Upper lobe of left lung (tissue), 6 donors: ENCODE results near the gene SMYD5. TPM values are rescaled to one million over a fixed set of nuclear protein-coding genes. Genes with fewer than 3 reads are reported as not detected.
"Not testable (repeated sequence)": the region's sequence is repeated elsewhere in the genome, so short reads cannot be mapped to it uniquely, and the experiment has no call there.

Experiments used
- ATAC-seq, 2 donors: fragments of 200-7000 bp; cut with Tn5 transposase; one replicate each; pipeline ENCODE4 v1.9.1; 2022; ENCODE audit warnings: mild to moderate bottlenecking in 2 of 2, moderate library complexity in 2 of 2; ENCODE audit not compliant: low FRiP score in 2 of 2
- DNase-seq, 2 donors: peaks; one replicate each; pipeline ENCODE4 v3.0.0-alpha.2; 2019 to 2020
- H3K27ac ChIP-seq, 4 donors: fragments of 200-600 bp; sonication (generic); one replicate each; pipeline ENCODE4 v1.5.1; 2016 to 2019
- H3K27me3 ChIP-seq, 4 donors: fragments of 200-600 bp; sonication (generic); one replicate each; pipeline ENCODE4 v1.5.1; 2017 to 2019
- H3K36me3 ChIP-seq, 4 donors: fragments of 200-600 bp; sonication (generic); one replicate each; pipeline ENCODE4 v1.5.1; 2016 to 2019
- H3K4me1 ChIP-seq, 4 donors: fragments of 200-600 bp; sonication (generic); one replicate each; pipeline ENCODE4 v1.5.1; 2018 to 2019
- H3K4me3 ChIP-seq, 4 donors: fragments of 200-600 bp; sonication (generic); one replicate each; pipeline ENCODE4 v1.5.1; 2017 to 2019; ENCODE audit warnings: mild to moderate bottlenecking in 2 of 4, moderate library complexity in 1 of 4
- H3K9me3 ChIP-seq, 4 donors: fragments of 200-600 bp; sonication (generic); one replicate each; pipeline ENCODE4 v1.5.1; 2018 to 2019
- CTCF ChIP-seq, 6 experiments: fragments of 450-650 bp in 4 of 6; fragments of 200-600 bp in 2 of 6; sonication (generic) in 2 of 6; IDR thresholded peaks; one replicate each; pipeline ENCODE4 v1.5.1; 2016 to 2019; ENCODE audit warnings: antibody characterized with exemption in 6 of 6
- EP300 ChIP-seq, 4 donors: sonication (generic); formaldehyde crosslinking; IDR thresholded peaks; one replicate each; pipeline ENCODE4 v1.5.1; 2017; ENCODE audit warnings: antibody characterized with exemption in 4 of 4, control low read depth in 2 of 4
- POLR2A ChIP-seq, 4 donors: fragments of 450-650 bp; IDR thresholded peaks; one replicate each; pipeline ENCODE4 v1.5.1; 2016 to 2017; ENCODE audit warnings: antibody characterized with exemption in 4 of 4, mild to moderate bottlenecking in 2 of 4
- POLR2AphosphoS5 ChIP-seq, 2 donors: sonication (generic); formaldehyde crosslinking; IDR thresholded peaks; one replicate each; pipeline ENCODE4 v1.5.1; 2017; ENCODE audit warnings: antibody characterized with exemption in 2 of 2
- WGBS, 2 donors: methylation state at CpG; one replicate each; pipeline ENCODE4 v1.1.5; 2017 to 2018; 5-methylcytosine and 5-hydroxymethylcytosine counted together
- total RNA-seq, 6 donors: library from RNA; depleted of rRNA in 4 of 6; stranded (reverse); fragments of >200 nt in 4 of 6; gene quantifications; one replicate each; pipeline versions ENCODE4 v1.1.0 to v1.2.1, GENCODE V29; 2016 to 2021
- donor health status: DM: no; HTN: no; CAD: no; lungs with moderate emphysema.
- donor health status: DM: no; HTN: yes; CAD: no; lungs with severe emphysema.

Gene SMYD5
- total RNA-seq, 6 donors from 2014 or later, result 18.1 to 58.8 (median 21.2) TPM

DNA sequence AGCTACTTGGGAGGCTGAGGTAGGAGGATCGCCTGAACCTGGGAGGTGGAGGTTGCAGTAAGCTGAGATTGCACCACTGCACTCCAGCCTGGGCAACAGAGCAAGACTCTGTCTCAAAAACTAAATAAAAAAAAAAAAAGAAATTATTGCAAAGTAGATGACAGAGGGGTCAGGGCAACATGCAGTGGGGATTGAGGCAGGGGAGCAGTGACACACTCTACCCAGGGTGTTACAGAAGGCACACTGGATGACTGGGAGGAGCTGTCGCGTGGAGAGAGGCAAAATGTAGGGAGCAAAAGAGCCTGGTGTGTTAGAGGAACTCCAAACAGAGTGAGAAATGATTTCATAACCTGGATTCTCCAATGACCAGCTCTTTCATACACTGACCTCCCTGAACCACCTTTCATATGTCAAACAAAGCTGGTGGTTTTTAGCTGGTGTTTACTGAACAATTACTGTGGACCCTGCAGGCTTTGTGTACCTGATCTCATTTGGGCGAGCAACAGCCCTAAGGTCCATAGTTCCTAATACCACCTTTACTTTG is 48.1 kb downstream of the SMYD5 start:
- Histone ChIP-seq H3K27me3 (no peaks in the 10 kb centered on the region), H3K36me3 (no peaks in the 10 kb centered on the region), H3K4me1 (no peaks in the 10 kb centered on the region), H3K4me3 (no peak overlapping the region), H3K9me3 (no peaks in the 10 kb centered on the region), H3K27ac (no peak overlapping the region)
- no peak for ATAC-seq
- DNase-seq, result no peak
- WGBS, 2 donors, result 83 to 87% methylated on average over 4 of the region's 4 CpGs
- no peak for TF ChIP-seq POLR2AphosphoS5 (IDR thresholded peaks at IDR 0.05)
- TF ChIP-seq CTCF (IDR thresholded peaks at IDR 0.05), result no peak
- TF ChIP-seq EP300 (IDR thresholded peaks at IDR 0.05), result no peak
- no peak for TF ChIP-seq POLR2A (IDR thresholded peaks at IDR 0.05)

- not testable (repeated sequence) for H3K27me3 ChIP-seq, H3K9me3 ChIP-seq, H3K4me1 ChIP-seq, ATAC-seq, H3K27ac ChIP-seq, H3K4me3 ChIP-seq, H3K36me3 ChIP-seq, DNase-seq
- 91 to 95% methylated on average over 16 to 18 of the region's 18 CpGs for WGBS, 2 donors
Observed at GRCh38 chr2:73262691-73263429, 48.8 kb downstream of the SMYD5 start.

DNA sequence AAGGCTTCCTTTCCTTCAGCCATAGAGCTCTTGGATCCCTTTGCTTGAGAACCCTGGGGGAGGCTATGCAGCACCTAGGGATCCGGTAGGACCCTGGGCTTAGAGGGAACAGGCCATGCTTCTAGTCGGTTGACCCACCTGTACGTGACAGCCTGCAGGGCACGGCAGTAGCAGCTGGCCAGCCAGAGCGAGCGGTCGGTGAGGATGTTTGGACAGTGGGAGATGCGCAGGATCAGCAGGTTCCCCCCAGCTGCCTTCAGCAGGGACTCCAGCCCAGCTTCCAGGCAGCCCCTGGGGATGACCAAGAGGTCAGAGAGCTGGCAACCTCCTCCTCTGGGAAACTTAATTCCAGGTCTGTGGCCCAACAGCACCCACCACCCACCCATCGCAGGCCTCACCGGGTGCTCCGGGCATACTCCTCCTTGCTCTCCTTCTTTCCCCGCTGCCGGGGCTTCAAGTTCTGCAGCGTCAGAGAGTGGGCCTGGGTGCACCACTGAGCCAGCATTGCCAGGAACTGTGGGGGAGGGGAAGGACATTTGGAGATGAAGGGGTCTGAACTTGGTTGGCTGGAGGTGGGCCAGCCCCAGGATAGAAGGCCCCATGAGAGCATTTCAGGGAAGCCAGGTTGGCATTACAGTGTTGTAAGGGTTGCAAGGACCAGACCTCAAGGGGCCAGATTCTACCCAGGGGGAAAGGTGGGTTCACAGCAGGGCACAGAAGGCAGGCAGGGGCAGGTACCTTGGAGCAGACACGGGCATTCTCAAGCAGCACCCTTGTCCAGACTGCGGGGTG is 49.7 kb downstream of the SMYD5 start:
- H3K27me3 ChIP-seq, result peaks cover 0 to 11% (median 0%) of the 10 kb centered on the region in 4 donors
- TF ChIP-seq CTCF (IDR thresholded peaks at IDR 0.05) (no peak), POLR2AphosphoS5 (IDR thresholded peaks at IDR 0.05) (no peak), POLR2A (IDR thresholded peaks at IDR 0.05) (no peak), EP300 (IDR thresholded peaks at IDR 0.05) (no peak)
- no peak overlapping the region for H3K4me3 ChIP-seq
- ATAC-seq (no peak), DNase-seq (peak in 1 of 2 donors; percentile 46)
- no peaks in the 10 kb centered on the region for H3K9me3 ChIP-seq
- peaks cover 1 to 3% (median 2%) of the 10 kb centered on the region in 4 donors for H3K4me1 ChIP-seq
- 92 to 94% methylated on average over 10 to 14 of the region's 16 CpGs for WGBS, 2 donors
- no peaks in the 10 kb centered on the region for H3K36me3 ChIP-seq
- H3K27ac ChIP-seq, result no peak overlapping the region

- Histone ChIP-seq H3K9me3 (no peaks in the 10 kb centered on the region), H3K27ac (no peak overlapping the region), H3K27me3 (peaks cover 0 to 16% (median 1%) of the 10 kb centered on the region in 4 donors), H3K4me1 (peaks cover 5 to 8% (median 6%) of the 10 kb centered on the region in 4 donors), H3K36me3 (no peaks in the 10 kb centered on the region), H3K4me3 (no peak overlapping the region)
- TF ChIP-seq CTCF (IDR thresholded peaks at IDR 0.05) (no peak), EP300 (IDR thresholded peaks at IDR 0.05) (no peak), POLR2A (IDR thresholded peaks at IDR 0.05) (no peak), POLR2AphosphoS5 (IDR thresholded peaks at IDR 0.05) (no peak)
- ATAC-seq (no peak), DNase-seq (peak in 1 of 2 donors; percentile 76)
- WGBS, 2 donors, result 92% methylated on average over 15 of the region's 15 CpGs
Observed at GRCh38 chr2:73264332-73264606, 50.2 kb downstream of the SMYD5 start.

DNA sequence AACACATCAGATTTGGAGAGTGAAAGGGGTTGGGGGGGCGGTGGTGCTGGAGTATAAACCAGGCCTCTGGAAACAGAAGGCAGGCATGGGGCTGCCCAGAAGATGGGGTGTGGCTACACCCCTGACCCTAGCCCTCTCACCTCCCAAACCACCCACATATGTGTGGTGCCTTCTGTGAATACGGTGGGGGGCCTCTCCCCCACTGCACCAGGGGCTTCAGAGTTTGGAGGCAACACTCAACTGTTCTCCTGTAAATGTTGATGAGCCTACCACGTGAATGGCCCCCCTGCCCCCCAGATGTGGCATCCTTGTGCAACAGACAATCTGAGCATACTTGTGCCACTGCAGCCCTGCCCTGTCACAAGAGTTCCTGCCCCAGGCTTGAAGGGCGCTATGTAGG is 50.7 kb downstream of the SMYD5 start:
- H3K9me3 ChIP-seq, result no peaks in the 10 kb centered on the region
- H3K4me3 ChIP-seq, result no peak overlapping the region
- peaks cover 0 to 18% (median 1%) of the 10 kb centered on the region in 4 donors for H3K27me3 ChIP-seq
- DNase-seq, result no peak
- TF ChIP-seq CTCF (IDR thresholded peaks at IDR 0.05) (no peak), POLR2AphosphoS5 (IDR thresholded peaks at IDR 0.05) (no peak), POLR2A (IDR thresholded peaks at IDR 0.05) (no peak), EP300 (IDR thresholded peaks at IDR 0.05) (no peak)
- H3K36me3 ChIP-seq, result no peaks in the 10 kb centered on the region
- H3K27ac ChIP-seq, result no peak overlapping the region
- WGBS, 2 donors, result 59 to 68% methylated on average over 3 to 4 of the region's 4 CpGs
- peaks cover 5 to 13% (median 6%) of the 10 kb centered on the region in 4 donors for H3K4me1 ChIP-seq
- ATAC-seq, result no peak
